ENCODE results near the gene CLIP2. TPM values are rescaled to one million over a fixed set of nuclear protein-coding genes. Genes with fewer than 3 reads are reported as not detected.
"Not testable (repeated sequence)": the region's sequence is repeated elsewhere in the genome, so short reads cannot be mapped to it uniquely, and the experiment has no call there.

Gene CLIP2
- total and polyA plus RNA-seq, 2 donors from 2014 or later, result 5.8 to 19.1 TPM

- H3K4me3 ChIP-seq (ENCODE audit: low read length in 3 of 3), result no peak overlapping the region
- no peaks in the 10 kb centered on the region for H3K27me3 ChIP-seq (ENCODE audit: control insufficient read depth, insufficient read depth, low read length)
- H3K9me3 ChIP-seq (ENCODE audit: control insufficient read depth in 2 of 3, insufficient read depth in 1 of 3, low read length in 3 of 3), result no peaks in the 10 kb centered on the region
- FAIRE-seq (no peak), DNase-seq (no peak)
- H3K27ac ChIP-seq (ENCODE audit: low read depth in 2 of 2, low read length in 2 of 2), result no peak overlapping the region
- H3K9ac ChIP-seq (ENCODE audit: low read length in 3 of 3), result no peak overlapping the region
- intact Hi-C loops (cut with DNase I), result no loop called here
- H3K36me3 ChIP-seq (ENCODE audit: control insufficient read depth in 2 of 3, insufficient read depth in 3 of 3, low read length in 3 of 3), result no peaks in the 10 kb centered on the region
- no peak for TF ChIP-seq CTCF (IDR thresholded peaks at IDR 0.05; ENCODE audit: borderline replicate concordance, extremely low read depth, insufficient read depth)
- no peaks in the 10 kb centered on the region for H3K4me1 ChIP-seq (ENCODE audit: control insufficient read depth in 2 of 3, insufficient read depth in 2 of 3, low read depth in 1 of 3, low read length in 3 of 3)
Measured at GRCh38 chr7:74409571-74409970, 120.4 kb downstream of the CLIP2 start.

GRCh38 chr7:74410772-74411171 is 121.6 kb downstream of the CLIP2 start:
- no peak for FAIRE-seq
- intact Hi-C loops (cut with DNase I), result no loop called here

GRCh38 chr7:74411571-74411970 is 122.4 kb downstream of the CLIP2 start:
- H3K9ac ChIP-seq (ENCODE audit: low read length in 3 of 3); intact Hi-C loops (cut with DNase I): not testable (repeated sequence)

More at GRCh38 chr7:74410772-74411171, 121.6 kb downstream of the CLIP2 start:
- no peak overlapping the region for H3K9ac ChIP-seq (ENCODE audit: low read length in 3 of 3)
- no peaks in the 10 kb centered on the region for H3K4me1 ChIP-seq (ENCODE audit: control insufficient read depth in 2 of 3, insufficient read depth in 2 of 3, low read depth in 1 of 3, low read length in 3 of 3)
- TF ChIP-seq CTCF (IDR thresholded peaks at IDR 0.05; ENCODE audit: borderline replicate concordance, extremely low read depth, insufficient read depth), result no peak
- H3K4me3 ChIP-seq (ENCODE audit: low read length in 3 of 3), result no peak overlapping the region
- H3K9me3 ChIP-seq (ENCODE audit: control insufficient read depth in 2 of 3, insufficient read depth in 1 of 3, low read length in 3 of 3), result no peaks in the 10 kb centered on the region
- H3K36me3 ChIP-seq (ENCODE audit: control insufficient read depth in 2 of 3, insufficient read depth in 3 of 3, low read length in 3 of 3), result no peaks in the 10 kb centered on the region
- no peak overlapping the region for H3K27ac ChIP-seq (ENCODE audit: low read depth in 2 of 2, low read length in 2 of 2)
- no peaks in the 10 kb centered on the region for H3K27me3 ChIP-seq (ENCODE audit: control insufficient read depth, insufficient read depth, low read length)
- DNase-seq, result peak in 2 of 5 donors; percentile 10 to 15

GRCh38 chr7:74412056-74412455 is 122.8 kb downstream of the CLIP2 start:
- no peak overlapping the region for H3K9ac ChIP-seq (ENCODE audit: low read length in 3 of 3)
- intact Hi-C loops (cut with DNase I), result no loop called here
- no peak for TF ChIP-seq CTCF (IDR thresholded peaks at IDR 0.05; ENCODE audit: borderline replicate concordance, extremely low read depth, insufficient read depth)

More at GRCh38 chr7:74411571-74411970, 122.4 kb downstream of the CLIP2 start:
- DNase-seq, result peak in 1 of 5 donors; percentile 11
- not testable (repeated sequence) for H3K4me1 ChIP-seq (ENCODE audit: control insufficient read depth in 2 of 3, insufficient read depth in 2 of 3, low read depth in 1 of 3, low read length in 3 of 3); H3K27ac ChIP-seq (ENCODE audit: low read depth in 2 of 2, low read length in 2 of 2); FAIRE-seq; H3K4me3 ChIP-seq (ENCODE audit: low read length in 3 of 3); H3K9me3 ChIP-seq (ENCODE audit: control insufficient read depth in 2 of 3, insufficient read depth in 1 of 3, low read length in 3 of 3); H3K36me3 ChIP-seq (ENCODE audit: control insufficient read depth in 2 of 3, insufficient read depth in 3 of 3, low read length in 3 of 3); H3K27me3 ChIP-seq (ENCODE audit: control insufficient read depth, insufficient read depth, low read length)

More at GRCh38 chr7:74412056-74412455, 122.8 kb downstream of the CLIP2 start:
- no peak for FAIRE-seq
- Histone ChIP-seq H3K4me1 (ENCODE audit: control insufficient read depth in 2 of 3, insufficient read depth in 2 of 3, low read depth in 1 of 3, low read length in 3 of 3) (no peaks in the 10 kb centered on the region), H3K27ac (ENCODE audit: low read depth in 2 of 2, low read length in 2 of 2) (no peak overlapping the region), H3K27me3 (ENCODE audit: control insufficient read depth, insufficient read depth, low read length) (no peaks in the 10 kb centered on the region), H3K9me3 (ENCODE audit: control insufficient read depth in 2 of 3, insufficient read depth in 1 of 3, low read length in 3 of 3) (no peaks in the 10 kb centered on the region), H3K36me3 (ENCODE audit: control insufficient read depth in 2 of 3, insufficient read depth in 3 of 3, low read length in 3 of 3) (no peaks in the 10 kb centered on the region), H3K4me3 (ENCODE audit: low read length in 3 of 3) (no peak overlapping the region)
- peak in 1 of 5 donors; percentile 1 for DNase-seq

Data from kidney (tissue), 14 donors.